GM10266 (cell line): ENCODE data around the gene RHBDD3.
"Not testable (repeated sequence)": the region's sequence is repeated elsewhere in the genome, so short reads cannot be mapped to it uniquely, and the experiment has no call there.

Experiments
- DNase-seq: peaks from one replicate; pipeline ENCODE4 v3.0.0; 2012; ENCODE audit errors: extremely low spot score
- TF ChIP-seq, protein P1 (sequence below): IDR thresholded peaks from 2 replicates; pipeline ENCODE4 v1.5.1; 2012; ENCODE audit warnings: mild to moderate bottlenecking, low read depth; ENCODE audit not compliant: control insufficient read depth, insufficient read depth; ENCODE audit errors: missing control alignments

RHBDD3 gene

DNA sequence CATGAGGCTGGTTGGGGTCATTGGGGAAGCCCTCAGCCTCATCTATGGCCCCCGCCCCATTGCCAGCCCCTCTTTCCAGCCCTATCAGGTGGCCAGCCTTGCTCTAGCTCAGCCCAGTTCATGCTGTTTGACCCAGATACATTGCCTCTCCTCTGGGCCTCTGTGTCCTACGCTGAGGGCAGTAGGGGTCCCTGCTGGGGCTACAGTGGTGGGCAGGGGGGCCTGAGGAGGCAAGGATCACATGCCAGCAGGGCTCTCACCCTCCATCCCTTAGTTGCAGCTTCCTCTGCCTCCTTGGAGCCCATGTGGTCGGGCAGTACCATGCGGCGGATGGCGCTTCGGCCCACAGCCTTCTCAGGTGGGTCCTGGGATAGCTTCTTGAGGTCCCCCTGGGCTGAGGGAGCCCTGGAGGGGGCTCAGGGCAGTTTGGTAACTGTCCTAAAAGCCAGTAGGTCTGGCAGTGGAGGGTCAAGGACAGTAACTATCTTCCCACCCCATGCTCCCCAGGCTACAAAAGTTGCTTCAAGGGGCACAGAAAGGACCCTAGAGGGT, 42.8 kb downstream of the RHBDD3 start:
- no peak for DNase-seq
- TF ChIP-seq, protein P1, sequence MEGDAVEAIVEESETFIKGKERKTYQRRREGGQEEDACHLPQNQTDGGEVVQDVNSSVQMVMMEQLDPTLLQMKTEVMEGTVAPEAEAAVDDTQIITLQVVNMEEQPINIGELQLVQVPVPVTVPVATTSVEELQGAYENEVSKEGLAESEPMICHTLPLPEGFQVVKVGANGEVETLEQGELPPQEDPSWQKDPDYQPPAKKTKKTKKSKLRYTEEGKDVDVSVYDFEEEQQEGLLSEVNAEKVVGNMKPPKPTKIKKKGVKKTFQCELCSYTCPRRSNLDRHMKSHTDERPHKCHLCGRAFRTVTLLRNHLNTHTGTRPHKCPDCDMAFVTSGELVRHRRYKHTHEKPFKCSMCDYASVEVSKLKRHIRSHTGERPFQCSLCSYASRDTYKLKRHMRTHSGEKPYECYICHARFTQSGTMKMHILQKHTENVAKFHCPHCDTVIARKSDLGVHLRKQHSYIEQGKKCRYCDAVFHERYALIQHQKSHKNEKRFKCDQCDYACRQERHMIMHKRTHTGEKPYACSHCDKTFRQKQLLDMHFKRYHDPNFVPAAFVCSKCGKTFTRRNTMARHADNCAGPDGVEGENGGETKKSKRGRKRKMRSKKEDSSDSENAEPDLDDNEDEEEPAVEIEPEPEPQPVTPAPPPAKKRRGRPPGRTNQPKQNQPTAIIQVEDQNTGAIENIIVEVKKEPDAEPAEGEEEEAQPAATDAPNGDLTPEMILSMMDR = no peak

DNA sequence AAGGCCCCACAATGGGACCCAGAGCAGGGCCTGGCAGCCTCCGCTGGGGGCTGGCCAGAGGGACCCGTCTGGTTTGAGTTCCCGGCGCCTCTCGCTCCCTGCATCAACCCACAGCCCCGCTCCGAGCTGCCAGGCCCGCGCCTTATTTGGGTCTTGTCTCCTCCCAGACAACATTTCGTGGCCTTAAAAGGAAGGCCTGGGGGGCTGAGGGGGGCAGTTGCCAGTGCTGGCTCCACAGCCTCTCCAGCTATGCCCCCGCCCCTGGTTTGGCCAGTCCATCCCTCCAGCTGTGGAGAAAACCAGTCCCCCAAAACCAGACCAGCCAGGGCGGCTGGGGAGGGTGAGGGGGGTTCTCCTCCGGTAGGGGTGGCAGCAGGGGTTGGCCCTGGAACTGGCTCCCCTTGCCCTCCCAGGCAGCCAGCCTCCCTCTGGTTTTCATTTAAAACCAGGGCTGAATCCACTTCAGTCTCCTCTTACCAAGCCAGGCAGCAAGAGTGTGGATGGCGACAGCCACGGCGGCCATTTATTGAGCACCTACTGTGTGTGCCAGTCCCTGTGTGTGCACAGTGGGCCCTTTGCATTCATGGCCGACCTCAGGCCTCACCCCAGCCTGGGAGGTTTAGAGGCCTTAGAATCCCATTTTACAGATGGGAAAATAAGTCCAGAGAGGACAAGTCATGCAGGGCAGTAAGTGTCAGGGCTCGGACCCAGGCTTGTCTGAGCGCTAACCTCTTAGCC, 43.5 kb downstream of the RHBDD3 start:
- TF ChIP-seq, protein P1 = no peak
- no peak for DNase-seq

DNA sequence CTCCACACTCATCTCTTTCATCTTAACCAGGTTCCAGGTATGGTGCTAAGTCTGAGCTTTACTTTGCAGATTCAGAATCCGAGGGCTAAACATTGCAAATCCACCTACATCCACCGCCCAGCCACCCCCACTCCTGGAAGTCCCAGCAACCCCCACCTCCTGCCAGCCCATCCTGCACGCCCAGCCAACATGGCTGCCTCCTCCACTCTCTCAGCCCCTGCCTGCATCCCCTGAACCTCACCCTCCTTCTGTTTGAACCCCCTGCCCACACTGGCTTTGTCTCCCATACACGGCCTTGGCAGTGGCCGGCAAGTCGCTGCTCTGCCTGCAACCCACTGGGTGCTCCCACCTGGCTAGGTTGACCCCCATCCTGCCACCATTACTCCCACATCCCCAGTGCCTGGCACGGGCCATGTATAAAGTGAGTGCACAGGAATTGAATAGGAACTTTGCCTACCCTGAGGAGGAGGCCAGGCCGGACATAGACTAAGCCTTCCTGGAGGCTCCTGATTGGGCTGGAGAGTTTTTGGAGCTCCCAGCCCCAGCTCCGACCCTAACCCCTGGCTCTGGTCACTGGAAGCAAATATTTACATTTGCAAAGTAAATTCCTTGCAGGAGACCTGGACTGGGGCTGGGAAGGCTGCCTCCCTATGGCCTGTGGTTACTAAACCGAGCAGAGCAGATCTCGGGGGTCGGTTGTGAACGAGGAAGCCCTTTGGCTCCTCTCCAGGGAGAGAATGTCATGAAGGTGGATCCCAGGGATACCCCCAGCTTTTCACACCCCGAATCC, 47.7 kb downstream of the RHBDD3 start:
- DNase-seq = no peak
- TF ChIP-seq, protein P1 = no peak

DNA sequence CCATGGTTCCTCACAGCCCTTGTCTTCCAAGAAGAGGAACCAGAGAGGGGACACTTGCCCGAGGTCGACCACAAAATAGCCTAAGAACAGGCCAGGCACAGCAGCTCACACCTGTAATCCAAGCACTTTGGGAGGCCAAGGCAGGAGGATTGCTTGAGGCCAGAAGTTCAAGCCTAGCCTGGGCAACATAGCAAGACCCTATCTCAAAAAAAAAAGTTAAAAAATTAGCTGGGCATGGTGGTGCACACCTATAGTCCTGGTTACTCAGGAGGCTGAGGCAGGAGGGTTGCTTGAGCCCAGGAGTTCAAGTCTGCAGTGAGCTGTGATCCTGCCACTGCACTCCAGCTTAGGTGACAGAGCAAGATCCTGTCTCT, 48.4 kb downstream of the RHBDD3 start:
- DNase-seq = not testable (repeated sequence)

DNA sequence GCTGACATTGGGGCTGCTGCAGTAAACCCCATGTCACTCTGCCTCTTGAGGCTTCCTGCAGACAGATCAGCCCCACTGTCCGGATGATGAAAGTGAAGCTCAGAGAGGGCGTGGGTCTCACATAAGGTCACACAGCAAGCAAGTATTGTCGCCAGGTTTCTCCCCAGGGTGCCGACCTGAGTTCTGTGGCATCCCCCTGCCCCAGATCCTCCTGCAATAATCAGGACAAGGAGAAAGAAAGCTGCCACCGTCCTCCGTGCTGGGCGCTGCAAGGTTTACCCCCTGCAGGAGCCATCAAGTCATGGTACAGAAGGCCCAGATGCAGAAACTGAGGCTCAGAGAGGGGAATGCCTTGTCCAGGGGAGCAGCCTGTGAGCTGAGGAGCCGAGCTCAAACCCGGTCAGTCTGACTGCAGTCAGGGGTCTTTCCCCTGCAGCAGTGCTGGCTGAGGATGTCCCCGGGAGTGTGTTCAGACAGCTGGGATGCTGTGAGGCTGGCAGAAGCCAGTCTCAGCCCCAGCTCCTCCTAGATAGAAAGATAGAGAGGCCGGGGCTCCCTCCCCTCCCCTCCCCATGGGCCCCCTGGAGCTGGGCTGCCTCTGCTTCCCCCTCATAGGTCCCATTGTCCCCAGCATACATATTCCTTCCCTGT, 48.9 kb downstream of the RHBDD3 start:
- TF ChIP-seq, protein P1 = no peak
- DNase-seq = no peak

DNA sequence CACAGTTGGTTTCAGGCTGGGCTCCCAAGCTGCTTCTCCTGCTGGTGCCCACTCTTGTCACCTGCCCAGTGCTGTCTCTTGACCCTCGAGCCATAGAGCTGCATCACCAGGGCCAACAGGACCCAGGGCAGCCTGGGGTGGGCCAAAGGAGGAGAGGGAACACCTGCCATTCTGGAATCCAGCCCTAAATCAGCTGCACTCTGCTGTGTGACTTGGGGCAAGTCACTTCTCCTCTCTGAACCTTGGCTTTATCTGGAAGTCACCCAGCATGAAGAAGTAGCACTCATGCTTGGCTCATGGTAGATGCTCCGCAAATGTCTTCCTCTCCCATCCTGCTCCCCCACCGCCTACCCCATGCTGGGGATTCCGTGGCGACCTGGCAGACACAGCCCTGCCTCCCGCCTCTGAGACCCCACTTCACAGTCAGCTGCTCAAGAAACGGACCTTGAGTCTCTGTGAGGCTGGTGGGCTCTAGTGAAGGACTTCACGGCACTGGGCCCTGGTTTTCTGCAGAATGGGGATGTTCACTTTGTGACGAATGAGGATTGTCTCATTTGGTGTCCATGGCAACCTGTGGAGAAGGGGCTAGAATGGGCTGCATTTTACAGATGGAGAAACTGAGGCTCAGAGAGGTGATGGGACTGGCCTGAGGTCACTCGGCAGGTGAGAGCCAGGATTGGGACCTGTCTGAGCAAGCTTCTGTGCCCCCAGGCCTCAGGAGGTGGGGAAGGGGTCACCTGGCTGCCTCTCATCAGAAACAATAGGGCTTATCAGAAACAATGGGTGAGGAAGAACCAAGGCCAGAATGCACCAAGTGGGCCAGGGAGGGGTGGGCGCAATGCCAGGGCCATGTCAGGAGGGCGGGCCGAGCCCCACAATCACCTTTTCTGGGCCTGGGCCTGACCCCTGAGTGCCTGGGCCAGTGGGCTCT, 49.7 kb downstream of the RHBDD3 start:
- TF ChIP-seq, protein P1 = no peak
- no peak for DNase-seq
